Activated CD4-positive, alpha-beta T cell treated with anti-CD3 and anti-CD28 coated beads for 24 hours (primary cell): ENCODE data around the gene DUS1L.

ENCODE experiments used
- DNase-seq, 2 donors: peaks; one replicate each; pipeline ENCODE4 v3.0.0-alpha.2; 2020; ENCODE audit warnings: low read depth in 2 of 2

The DUS1L gene

GRCh38 chr17:82076018-82076784, 10.6 kb upstream of the DUS1L start:
- no peak for DNase-seq

GRCh38 chr17:82073446-82073845, 7.8 kb upstream of the DUS1L start:
- no peak for DNase-seq

GRCh38 chr17:82072827-82073226, 7.2 kb upstream of the DUS1L start:
- no peak for DNase-seq

- DNase-seq = no peak
These were observed 5.0 kb upstream of the DUS1L start for GRCh38 chr17:82070611-82071010.

- DNase-seq = no peak
These were observed 389 bp downstream of the DUS1L start for GRCh38 chr17:82065193-82065637.

GRCh38 chr17:82064433-82065192, 991 bp downstream of the DUS1L start:
- no peak for DNase-seq

- DNase-seq = no peak
These were observed 1.9 kb downstream of the DUS1L start for GRCh38 chr17:82063424-82064415.

- DNase-seq = no peak
These were observed 2.6 kb downstream of the DUS1L start for GRCh38 chr17:82062984-82063368.

GRCh38 chr17:82062076-82062983, 3.3 kb downstream of the DUS1L start:
- no peak for DNase-seq

- DNase-seq = no peak
These were observed 4.3 kb downstream of the DUS1L start for GRCh38 chr17:82061047-82061925.

GRCh38 chr17:82060614-82061013, 5.0 kb downstream of the DUS1L start:
- DNase-seq = no peak

GRCh38 chr17:82060001-82060380, 5.6 kb downstream of the DUS1L start:
- no peak for DNase-seq

GRCh38 chr17:82059272-82060000, 6.2 kb downstream of the DUS1L start:
- DNase-seq = no peak

GRCh38 chr17:82058855-82059249, 6.8 kb downstream of the DUS1L start:
- DNase-seq = no peak

GRCh38 chr17:82058230-82058854, 7.3 kb downstream of the DUS1L start:
- no peak for DNase-seq

GRCh38 chr17:82056729-82057621, 8.6 kb downstream of the DUS1L start:
- DNase-seq = no peak

GRCh38 chr17:82055965-82056728, 9.5 kb downstream of the DUS1L start:
- DNase-seq = no peak
